Right cardiac atrium (tissue), 5 donors: ENCODE data around the gene FAH. TPM values are rescaled to one million over a fixed set of nuclear protein-coding genes. Genes with fewer than 3 reads are reported as not detected.

Experiments
- polyA plus RNA-seq: library from polyadenylated mRNA; stranded (reverse); fragments of 200-250 nt; gene quantifications from one replicate; pipeline ENCODE4 v1.2.3, GENCODE V29; 2013
- total RNA-seq, 4 donors: library from RNA; stranded (reverse); fragmentation: NEBNext Ultra II Directional; extraction: Animal tissue kit (Norgen Biotek cat#: 25700); gene quantifications; one replicate each; pipeline ENCODE4 v1.2.1, GENCODE V29; 2021
- donor health status: healthy with polysubstance abuse.
- donor health status: DM: no; HTN: yes; CAD: no.
- donor health status: DM: no; HTN: no; CAD: no.
- donor health status: DM: no; HTN: yes; CAD: no; lungs with severe emphysema.
- donor health status: DM: yes; HTN: yes; CAD: no.

The FAH gene
- total and polyA plus RNA-seq, 5 donors: 17.6 to 29.4 (median 21.1) TPM

Other genes with a start within 250 kb of the FAH start
- 1 to 10 TPM in 1 of 4 donors, under 1 TPM in 2, not detected in 1; 0.29 to 1.1 (median 0.46) TPM for gene BCL2A1, start 181.8 kb upstream of the FAH start, total RNA-seq
- gene BCL2A1, start 181.8 kb upstream of the FAH start, polyA plus RNA-seq: 0.41 TPM
- 10 to 100 TPM; 64.4 to 72.7 (median 70.4) TPM for gene ZFAND6, start 93.3 kb upstream of the FAH start, total RNA-seq
- 84.6 TPM for gene ZFAND6, start 93.3 kb upstream of the FAH start, polyA plus RNA-seq
- gene CTXND1, start 99.2 kb downstream of the FAH start, total RNA-seq: 1 to 10 TPM in 1 of 4 donors, under 1 TPM in 3; 0.29 to 3.9 (median 0.59) TPM
- 0.43 TPM for gene CTXND1, start 99.2 kb downstream of the FAH start, polyA plus RNA-seq